Psoas muscle (tissue), 7 donors: ENCODE results near the gene ALDH1A2. TPM values are rescaled to one million over a fixed set of nuclear protein-coding genes. Genes with fewer than 3 reads are reported as not detected.

ENCODE experiments used
- polyA plus RNA-seq, 3 donors: library from polyadenylated mRNA; stranded (reverse); fragments of 200-250 nt; gene quantifications; one replicate each; pipeline ENCODE4 v1.2.3, GENCODE V29; 2013
- total RNA-seq, 4 donors: library from RNA; stranded (reverse); fragmentation: NEBNext Ultra II Directional in 2 of 4; extraction: Animal tissue kit (Norgen Biotek cat#: 25700) in 2 of 4; gene quantifications; one replicate each; pipeline versions ENCODE4 v1.2.1 to v1.2.4, GENCODE V29; 2021 to 2023
- donor health status: healthy with polysubstance abuse.
- donor health status: DM: no; HTN: no; CAD: no; lungs with moderate emphysema.
- donor health status: Bipolar disorder and iron deficiency.
- donor health status: healthy.
- donor health status: DM: no; HTN: no; CAD: no.
- donor health status: DM: no; HTN: no; CAD: no.
- donor health status: DM: yes; HTN: yes; CAD: no.

The ALDH1A2 gene
- total and polyA plus RNA-seq, 7 donors: 0.74 to 4.7 (median 2.5) TPM

Other genes starting within 250 kb of the ALDH1A2 start
- 1 to 10 TPM in 1 of 4 donors, under 1 TPM in 3; 0.45 to 1.8 (median 0.67) TPM for gene AQP9, start 72.7 kb upstream of the ALDH1A2 start, total RNA-seq
- gene AQP9, start 72.7 kb upstream of the ALDH1A2 start, polyA plus RNA-seq: under 1 TPM; 0.12 to 0.23 (median 0.13) TPM